Epithelial cell of proximal tubule (primary cell): ENCODE data around the gene AMH. TPM values are rescaled to one million over a fixed set of nuclear protein-coding genes. Genes with fewer than 3 reads are reported as not detected.

Experiments
- DNase-seq: peaks from one replicate; pipeline ENCODE4 v3.0.0-alpha.2; 2011; ENCODE audit warnings: low read depth
- H3K4me3 ChIP-seq: 2 replicates; pipeline ENCODE4 v1.5.1; 2011; ENCODE audit warnings: low read depth, mild to moderate bottlenecking, low read length
- total RNA-seq: library from RNA; depleted of rRNA; stranded (reverse); fragments of >200 nt; gene quantifications from 2 replicates; pipeline ENCODE4 v1.2.3, GENCODE V29; 2015
- TF ChIP-seq, protein P1 (sequence below): conservative IDR thresholded peaks from 2 replicates; pipeline ENCODE4 v1.5.1; 2012; ENCODE audit warnings: low read depth, mild to moderate bottlenecking, low read length

Gene AMH
- total RNA-seq, 1 donor from 2014 or later = 0.52 TPM

DNA sequence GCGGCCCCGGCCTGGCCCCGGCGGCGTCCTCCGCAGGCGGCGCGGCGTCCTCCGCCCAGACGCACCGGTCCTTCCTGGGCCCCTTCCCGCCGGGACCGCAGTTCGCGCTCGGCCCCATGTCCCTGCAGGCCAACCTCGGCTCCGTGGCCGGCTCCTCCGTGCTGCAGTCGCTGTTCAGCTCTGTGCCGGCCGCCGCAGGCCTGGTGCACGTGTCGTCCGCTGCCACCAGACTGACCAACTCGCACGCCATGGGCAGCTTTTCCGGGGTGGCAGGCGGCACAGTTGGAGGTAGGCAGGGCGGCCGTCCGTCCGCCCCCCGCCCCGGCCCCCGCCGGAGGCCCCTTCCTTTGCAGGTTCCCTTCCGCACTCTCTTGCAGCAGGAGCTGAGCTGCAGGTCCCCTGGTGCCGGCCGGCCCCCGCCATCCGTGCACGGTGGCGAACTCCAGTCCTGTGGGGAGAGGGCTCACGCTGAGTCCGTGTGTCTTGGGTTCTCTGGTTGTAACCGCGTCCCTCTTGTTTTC lies 22.2 kb upstream of the AMH start:
- H3K4me3 ChIP-seq = no peak overlapping the region
- TF ChIP-seq, protein P1, sequence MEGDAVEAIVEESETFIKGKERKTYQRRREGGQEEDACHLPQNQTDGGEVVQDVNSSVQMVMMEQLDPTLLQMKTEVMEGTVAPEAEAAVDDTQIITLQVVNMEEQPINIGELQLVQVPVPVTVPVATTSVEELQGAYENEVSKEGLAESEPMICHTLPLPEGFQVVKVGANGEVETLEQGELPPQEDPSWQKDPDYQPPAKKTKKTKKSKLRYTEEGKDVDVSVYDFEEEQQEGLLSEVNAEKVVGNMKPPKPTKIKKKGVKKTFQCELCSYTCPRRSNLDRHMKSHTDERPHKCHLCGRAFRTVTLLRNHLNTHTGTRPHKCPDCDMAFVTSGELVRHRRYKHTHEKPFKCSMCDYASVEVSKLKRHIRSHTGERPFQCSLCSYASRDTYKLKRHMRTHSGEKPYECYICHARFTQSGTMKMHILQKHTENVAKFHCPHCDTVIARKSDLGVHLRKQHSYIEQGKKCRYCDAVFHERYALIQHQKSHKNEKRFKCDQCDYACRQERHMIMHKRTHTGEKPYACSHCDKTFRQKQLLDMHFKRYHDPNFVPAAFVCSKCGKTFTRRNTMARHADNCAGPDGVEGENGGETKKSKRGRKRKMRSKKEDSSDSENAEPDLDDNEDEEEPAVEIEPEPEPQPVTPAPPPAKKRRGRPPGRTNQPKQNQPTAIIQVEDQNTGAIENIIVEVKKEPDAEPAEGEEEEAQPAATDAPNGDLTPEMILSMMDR = no peak
- DNase-seq = no peak

DNA sequence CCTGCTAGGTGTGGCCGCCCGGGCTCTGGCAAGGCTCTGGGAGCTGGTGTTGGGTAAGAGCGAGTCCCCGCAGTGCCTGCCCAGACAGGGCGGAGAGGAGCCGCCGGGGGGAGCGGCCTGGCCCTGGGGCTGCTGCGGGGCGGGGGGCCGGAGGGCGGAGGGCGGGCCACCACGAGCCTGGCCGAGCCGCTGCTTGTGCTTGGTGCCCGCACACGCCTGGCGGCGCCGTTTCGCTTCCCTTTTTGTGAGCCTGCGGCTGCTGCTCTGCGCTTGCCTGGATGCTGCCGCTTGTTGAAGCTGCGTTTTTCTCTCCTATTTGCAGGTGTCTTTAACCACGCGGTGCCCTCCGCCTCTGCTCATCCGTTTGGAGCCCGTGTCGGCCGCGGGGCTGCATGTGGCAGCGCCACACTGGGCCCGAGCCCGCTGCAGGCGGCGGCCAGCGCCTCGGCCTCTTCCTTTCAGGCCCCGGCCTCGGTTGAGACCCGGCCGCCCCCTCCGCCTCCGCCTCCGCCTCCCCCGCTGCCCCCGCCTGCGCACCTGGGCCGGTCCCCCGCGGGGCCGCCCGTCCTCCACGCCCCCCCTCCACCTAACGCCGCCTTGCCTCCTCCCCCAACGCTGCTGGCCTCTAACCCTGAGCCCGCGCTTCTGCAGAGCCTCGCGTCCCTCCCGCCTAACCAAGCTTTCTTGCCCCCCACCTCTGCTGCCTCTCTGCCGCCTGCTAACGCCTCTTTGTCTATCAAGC lies 21.5 kb upstream of the AMH start:
- H3K4me3 ChIP-seq = no peak overlapping the region
- no peak for DNase-seq
- TF ChIP-seq, protein P1 = no peak

DNA sequence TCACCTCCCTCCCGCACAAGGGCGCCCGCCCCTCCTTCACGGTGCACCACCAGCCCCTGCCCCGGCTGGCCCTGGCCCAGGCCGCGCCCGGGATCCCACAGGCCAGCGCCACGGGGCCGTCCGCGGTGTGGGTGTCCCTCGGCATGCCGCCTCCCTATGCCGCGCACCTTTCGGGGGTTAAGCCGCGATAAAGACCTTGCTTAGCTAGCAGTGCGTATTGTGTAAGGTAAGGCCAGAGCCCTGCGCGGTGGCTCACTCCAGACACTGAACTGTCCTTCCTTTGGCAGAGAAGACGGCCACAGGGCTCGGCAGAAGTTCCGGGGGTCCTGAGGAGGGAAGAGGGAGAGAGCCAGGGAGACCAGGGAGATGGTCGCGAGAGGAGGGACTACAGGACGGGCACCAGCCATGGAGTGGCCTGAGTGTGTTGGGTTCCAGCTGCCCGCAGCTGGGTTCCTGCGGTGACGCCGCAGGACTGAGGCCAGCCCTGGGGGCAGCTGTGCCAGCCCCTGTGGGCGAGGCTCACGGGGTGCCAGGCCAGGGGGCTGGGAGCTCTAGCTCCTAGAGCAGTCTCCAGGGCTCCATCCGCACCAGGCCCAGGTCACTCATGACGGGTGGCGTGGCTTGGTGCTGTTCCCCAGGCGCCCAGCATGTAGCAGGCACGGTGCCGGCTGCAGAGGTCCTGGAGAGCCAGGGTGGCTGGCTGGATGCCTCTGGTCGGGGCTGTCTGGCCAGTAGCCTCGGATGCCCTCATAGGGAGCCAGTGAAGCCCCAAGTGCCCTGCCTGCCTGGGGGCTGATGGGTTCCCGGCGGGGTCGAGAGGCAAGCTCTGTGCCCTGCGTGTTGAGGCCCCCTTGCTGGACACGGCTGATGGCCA lies 20.7 kb upstream of the AMH start:
- TF ChIP-seq, protein P1 = no peak
- no peak overlapping the region for H3K4me3 ChIP-seq
- no peak for DNase-seq

DNA sequence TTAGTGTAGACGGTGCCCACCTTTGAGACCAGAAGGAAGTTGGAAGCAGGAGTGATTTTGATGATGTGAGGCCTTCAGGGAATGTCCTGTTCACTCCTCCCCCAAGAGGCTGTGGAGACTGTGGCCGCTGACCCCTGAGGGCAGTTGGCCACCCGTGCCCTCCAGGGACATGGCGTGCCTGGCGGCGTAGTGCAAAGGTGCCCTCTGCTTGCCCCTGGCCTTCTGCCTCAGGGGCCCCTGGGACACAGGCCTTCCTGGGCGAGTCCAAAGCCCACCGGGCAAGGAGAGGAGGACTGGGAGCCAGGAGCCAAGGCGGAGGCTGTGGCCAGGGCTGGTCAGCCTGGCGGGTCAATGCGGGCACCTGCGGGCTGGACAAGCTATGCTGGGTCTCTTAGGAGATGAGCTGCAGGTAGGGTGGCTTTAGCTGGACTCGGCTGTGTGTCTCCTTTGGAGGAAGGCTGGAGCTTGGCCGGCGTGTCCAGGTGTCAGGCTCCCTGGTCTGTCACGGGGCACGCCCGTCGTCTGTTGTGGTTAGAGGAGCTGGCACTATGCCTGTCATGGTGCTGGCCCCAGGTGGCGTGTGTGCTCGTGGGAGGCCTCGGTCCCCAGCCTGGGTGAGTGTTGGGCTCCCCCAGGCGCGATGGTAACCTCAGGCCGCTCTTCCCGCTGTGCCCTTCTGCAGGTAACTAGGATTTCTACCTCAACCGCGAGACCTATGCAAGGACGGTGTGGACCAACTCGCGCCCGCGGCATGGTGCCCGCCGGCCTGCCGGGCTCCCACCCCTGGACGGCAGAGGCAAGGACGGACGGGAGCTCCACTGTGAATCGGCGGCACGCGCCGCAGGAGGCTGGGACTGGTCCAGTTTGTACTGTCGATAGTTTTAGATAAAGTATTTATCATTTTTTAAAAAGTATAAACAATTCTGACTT lies 19.8 kb upstream of the AMH start:
- no peak overlapping the region for H3K4me3 ChIP-seq
- TF ChIP-seq, protein P1 = no peak
- no peak for DNase-seq

DNA sequence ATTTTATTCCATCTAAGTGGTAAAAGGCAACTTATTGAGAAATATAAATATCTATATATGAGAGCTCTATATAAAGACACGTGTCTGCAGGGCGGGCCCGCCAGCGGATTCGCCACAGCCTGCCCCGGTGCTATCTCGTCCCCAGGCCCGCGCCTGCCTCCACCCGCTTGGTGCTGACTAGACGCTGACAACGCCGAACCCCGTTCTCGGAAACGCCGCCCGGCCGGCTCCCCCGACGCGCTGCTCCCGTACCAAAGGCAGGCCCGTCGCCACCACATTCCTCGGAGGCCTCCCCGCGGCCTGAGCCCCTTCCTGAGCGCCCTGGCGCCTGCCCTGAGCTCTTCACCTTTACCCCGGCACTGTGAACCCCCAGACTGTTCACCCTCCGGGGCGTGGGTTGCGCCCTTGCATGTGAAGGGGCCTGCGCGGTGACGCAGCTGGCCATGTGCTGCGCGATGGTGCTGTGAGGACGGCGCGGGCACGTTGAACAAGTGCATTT lies 19.0 kb upstream of the AMH start:
- DNase-seq = no peak
- no peak overlapping the region for H3K4me3 ChIP-seq
- TF ChIP-seq, protein P1 = no peak

DNA sequence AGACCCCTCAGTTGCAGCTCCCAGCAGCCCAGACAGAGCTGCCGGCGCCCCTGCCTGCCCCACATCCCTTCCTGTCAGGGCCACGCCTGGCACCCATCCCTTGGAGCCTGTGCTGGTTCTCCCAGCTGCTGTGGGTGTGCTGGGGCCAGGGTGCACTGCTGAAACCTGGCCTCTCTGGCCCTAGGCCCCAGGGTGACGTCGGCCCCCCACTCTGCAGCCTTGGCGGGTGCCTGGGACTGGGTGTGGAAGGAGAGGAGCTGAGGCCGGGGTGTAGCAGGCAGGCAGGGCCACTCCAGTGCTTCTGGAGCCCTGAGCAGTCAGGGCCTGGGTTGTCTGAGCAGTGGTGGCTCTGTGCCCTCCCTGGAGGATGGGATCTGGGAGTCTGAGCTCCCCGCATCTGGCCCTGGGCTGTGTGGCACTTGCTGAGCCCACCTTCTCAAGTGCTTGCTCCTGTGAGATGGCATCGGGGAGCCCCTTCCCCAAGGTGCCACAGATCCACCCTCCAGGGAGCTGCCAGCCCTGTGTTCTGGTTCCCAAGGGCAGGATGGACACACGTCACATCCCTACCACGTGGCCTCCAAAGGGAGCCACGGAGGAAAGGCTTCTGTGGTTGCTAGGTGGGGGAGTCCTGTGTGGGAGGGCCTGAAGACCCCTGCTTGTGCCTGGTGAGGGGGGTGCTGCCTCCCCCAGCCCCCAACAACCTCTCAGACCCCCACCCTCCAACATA lies 18.2 kb upstream of the AMH start:
- no peak overlapping the region for H3K4me3 ChIP-seq
- no peak for DNase-seq
- TF ChIP-seq, protein P1 = no peak
